HG02852 (cell line): ENCODE measurements around the gene EEIG1.

ENCODE experiments used
- ATAC-seq: cut with Tn5 transposase; IDR thresholded peaks from one replicate; pipeline ENCODE4 v1.9.1; 2021; ENCODE audit warnings: mild to moderate bottlenecking, moderate library complexity; ENCODE audit not compliant: unreplicated experiment

Gene EEIG1

DNA sequence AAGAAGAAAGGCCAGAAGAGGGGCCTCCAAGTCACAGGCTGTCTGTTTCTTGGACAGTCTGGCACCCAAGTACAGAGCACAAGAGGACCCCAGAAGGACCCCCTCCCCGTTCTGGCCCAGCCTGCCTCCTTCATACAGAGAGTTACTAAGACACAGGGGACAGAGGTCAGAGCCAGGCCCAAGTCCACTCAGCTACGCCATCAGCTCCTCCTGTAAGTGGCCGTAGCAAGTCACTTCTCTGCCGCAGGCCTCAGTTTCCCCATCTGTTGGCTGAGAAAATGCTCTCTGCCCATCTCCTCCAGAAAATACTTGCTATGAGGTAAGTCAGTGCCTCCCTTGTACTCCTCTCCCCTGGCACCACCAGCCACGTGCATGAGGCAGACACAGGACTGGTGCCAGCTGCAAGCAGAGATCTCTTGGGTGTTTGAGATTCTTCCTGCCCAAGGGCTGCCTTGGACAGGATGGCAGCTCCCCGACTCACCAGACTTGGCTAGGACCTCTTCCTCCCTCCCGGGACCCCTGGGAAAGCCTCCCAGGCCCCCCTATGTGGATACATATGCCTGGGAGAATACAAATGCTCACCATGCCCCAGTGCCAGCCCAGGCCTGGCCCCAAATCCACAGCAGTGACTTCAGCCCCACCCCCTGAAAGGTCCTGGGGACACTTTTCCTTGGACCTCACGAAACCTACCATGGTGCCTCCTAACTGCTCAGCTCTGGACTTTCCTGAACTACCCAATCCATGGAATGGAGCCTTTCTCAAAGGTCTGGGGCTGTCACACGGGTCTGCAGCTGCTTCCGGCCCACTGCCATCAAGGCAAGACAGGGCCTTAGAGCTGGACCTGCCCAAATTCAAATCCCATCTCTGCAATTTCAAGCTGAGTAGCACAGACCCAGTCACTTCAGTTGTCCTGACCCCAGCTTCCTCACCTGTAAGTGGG lies 5.1 kb downstream of the EEIG1 start:
- no peak for ATAC-seq

GRCh38 chr9:127974769-127975261 lies 6.0 kb downstream of the EEIG1 start:
- no peak for ATAC-seq

DNA sequence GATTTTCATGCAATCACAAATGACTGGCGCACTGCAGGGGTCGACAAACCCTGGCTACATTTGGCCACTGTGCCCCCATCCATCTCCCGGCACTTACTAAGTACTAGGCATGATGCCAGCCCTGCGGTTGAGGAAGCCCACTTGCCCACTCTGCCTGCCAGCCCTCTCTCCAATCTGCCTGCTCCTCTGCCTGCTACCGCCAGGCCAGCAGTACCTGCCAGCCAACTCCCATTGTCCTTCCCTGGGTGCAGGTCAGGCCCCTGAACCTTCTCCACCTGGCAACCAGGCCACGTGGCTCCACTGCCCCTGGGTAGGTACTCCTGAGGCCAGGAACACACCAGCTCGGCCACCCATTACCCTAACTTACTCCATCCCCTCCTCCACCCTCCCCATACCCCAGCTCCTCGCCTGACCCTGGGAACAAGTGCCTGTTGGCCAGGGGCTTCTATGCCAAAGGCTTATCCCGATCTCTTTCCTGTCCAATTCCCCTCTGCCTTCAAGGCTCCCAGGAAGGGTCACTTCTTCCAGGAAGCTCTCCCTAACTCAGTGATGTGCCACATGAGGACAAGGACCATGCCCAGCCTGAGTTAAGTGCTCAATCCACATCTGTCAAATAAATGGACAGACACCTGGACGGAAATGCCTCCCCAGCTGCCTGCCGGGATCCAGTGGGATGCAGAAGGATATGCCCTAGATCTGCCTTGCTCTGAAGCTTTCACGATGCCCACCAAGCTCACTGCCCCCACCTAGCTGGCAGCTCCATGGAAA lies 6.6 kb downstream of the EEIG1 start:
- ATAC-seq, result no peak

DNA sequence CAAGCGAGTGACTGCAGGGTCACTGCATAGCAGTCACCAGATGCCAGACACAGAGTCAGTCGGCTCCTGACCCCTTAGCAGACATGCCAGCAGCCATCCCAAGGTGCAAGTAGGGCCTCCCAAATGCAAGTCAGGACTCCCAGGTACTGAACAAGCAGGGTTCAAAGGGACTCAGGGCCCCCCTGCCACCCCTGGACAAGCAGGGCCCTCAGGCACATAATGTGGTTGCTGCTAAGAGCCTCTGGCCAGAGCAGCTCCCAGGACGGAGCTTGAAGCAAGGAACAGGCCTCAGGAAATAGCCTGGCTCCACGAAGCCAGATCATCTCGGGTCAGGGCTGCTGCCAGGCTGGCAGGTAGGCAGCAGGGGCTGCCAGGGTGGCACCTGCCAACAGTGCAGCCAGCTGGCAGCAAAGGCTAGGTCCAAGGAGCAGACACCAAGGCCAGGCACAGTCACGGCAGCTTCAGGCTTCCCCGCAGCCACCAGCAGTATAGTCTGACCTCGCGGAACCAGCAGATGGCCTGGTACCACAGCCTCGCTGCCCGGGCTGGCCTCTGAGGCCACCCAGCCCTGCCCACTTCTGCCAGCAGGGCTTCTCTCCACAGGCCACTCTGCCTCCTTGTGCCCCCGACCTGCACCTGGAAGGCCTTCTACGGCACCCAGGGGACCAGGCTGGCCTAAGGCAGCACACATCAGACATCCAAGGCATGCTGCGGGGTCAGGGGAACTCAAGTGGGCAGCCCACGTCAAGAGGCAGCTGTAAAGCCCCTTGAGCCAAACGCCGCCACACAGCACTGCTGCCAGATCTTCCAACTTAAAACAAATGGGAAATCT lies 7.4 kb downstream of the EEIG1 start:
- ATAC-seq, result no peak

GRCh38 chr9:127972236-127972871 lies 8.4 kb downstream of the EEIG1 start:
- ATAC-seq, result no peak

DNA sequence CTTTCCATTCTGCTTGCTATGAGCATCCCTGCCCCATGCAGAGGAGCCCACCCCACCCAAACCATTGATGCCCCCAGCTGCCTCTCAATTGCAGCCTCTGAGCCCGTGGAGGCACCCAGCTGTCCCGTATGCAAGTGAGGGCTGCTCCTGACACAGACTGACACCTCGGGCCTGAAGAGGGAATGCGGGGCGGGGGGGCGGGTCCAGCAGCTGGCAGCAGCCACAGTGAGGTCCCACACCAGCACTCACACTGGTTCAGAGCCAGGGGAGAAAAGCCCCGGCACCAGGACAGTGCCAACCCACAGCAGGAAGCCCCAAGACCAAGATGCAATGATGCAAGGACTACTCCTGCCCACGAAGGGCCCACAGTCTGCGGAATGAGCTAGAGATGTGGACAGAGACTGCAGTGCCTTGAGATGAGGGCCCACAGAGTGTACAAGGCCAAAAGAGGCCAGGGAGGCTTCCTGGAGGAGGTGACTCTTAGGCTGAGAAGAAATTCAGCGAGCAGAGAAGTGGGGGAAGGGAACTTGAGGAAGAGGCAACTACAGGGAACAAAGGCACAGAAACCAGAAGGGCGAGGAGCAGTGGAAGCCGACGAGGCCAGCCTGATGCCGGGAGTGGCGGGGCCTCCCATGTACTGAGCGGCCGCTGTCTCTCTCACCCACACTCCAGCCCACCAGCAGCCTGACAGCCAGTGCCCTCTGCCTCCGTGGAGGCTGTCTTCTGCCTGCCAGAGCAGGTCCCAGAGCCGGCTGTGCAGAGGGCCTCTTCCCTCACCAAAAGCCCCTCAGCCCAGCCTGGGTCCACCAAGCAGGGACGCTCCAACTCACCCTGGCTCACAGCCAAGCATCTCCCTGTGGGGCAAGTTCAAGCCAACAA lies 9.2 kb downstream of the EEIG1 start:
- ATAC-seq, result no peak

GRCh38 chr9:127970401-127971313 lies 10.1 kb downstream of the EEIG1 start:
- peak; percentile 83 for ATAC-seq

- no peak for ATAC-seq
These were observed 11.9 kb downstream of the EEIG1 start for GRCh38 chr9:127968700-127969383.

- ATAC-seq, result no peak
These were observed 12.7 kb downstream of the EEIG1 start for GRCh38 chr9:127968042-127968441.

DNA sequence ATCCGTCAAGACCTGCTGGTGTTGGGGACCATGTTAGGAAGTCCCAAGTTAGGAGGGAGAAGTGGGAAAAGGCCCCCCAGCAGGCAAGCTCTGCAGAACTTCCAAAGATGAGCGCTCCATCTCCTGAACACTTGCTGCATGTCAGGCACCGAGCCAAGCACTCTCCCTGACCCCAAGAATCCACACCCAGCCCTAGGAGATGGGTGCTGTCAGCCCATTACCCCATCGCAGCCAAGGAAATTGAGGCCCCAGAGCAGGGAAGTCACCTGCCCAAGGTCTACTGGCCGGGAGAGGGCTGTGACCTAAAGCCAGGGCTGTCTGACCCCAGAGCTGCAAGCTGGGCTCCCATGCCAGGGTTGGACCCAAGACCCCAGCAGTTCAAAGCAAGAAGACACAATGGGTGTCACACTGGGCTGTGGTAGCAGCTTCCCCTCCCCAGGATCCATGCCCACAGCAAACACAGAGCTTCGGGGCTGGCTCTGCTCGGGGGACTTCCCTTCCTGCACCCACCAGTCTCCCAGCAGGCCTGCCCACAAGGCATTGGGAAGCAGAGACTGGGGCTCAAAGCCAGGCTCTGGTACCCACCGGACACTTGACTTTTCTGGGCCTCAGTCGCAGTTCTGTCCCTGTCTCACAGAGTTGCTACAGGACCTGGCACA lies 13.5 kb downstream of the EEIG1 start:
- no peak for ATAC-seq

DNA sequence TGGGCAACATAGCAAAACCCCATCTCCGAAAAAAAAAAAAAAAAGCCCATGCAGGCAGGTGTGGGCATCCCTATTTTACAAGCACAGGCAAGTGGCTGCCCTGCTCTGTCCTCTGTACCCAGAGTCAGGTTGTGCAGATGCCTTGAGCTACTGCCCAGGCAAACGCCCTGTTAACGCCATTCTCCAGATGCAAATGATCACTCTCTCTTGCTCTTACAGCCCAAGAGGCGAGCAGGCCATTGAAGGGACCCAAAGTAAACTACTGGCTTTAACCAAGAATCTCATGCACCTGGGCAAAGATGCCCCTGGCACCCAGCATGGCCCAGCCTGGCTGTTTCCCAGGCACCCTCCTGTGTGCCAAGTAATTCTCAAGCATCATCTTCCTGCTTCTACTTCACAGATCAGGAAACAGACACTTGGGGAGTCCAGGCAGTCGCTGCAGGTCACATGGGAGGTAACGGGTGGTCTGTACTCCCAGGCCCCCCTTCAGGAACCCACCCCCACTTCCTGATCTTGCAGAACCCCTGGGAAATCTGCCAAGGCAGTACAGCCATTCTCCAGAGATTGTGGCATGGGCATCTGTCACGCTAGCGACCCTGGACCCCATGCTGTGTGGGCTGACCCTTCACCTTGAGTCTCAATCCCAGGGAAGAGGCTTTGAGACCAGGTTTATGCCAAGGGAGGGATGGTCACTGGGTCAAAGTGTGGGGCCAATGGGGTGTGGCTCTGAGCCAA lies 14.2 kb downstream of the EEIG1 start:
- no peak for ATAC-seq

- no peak for ATAC-seq
These were observed 14.8 kb downstream of the EEIG1 start for GRCh38 chr9:127965953-127966352.

DNA sequence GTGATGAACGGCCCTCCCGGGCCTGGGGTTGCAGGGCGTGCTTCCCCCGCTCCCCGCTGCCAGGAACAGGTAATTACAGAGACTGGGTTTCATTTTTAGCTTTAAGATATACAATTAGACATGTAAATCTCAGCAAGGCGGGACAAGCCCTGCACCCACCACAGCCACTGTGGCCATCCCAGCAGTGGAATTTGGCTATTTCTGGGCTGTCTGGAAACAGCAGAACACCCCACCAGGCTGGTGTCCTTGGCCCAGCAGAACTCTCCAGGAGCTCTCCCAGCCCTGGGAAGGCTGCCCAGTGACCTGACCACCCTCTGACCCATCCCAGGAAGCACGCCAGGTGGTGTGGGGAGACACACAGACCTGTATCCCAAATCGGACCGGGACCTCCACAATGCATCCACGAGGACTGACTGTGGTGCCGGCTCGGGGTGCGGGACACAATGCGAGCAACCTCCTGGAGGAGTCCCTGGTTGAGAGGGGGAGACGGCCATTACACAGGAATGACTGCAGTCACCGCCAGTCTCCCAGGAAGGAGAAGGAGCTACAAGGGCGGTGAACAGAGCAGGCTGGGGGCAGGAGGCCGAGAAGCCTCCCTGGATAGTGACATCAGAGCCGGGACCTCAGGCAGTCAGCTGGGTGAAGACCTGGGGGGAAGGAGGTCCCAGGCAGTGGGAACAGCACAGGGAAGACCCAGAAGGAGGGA lies 17.3 kb downstream of the EEIG1 start:
- no peak for ATAC-seq

GRCh38 chr9:127963041-127963358 lies 17.8 kb downstream of the EEIG1 start:
- no peak for ATAC-seq

- no peak for ATAC-seq
These were observed 18.5 kb downstream of the EEIG1 start for GRCh38 chr9:127962278-127962677.

DNA sequence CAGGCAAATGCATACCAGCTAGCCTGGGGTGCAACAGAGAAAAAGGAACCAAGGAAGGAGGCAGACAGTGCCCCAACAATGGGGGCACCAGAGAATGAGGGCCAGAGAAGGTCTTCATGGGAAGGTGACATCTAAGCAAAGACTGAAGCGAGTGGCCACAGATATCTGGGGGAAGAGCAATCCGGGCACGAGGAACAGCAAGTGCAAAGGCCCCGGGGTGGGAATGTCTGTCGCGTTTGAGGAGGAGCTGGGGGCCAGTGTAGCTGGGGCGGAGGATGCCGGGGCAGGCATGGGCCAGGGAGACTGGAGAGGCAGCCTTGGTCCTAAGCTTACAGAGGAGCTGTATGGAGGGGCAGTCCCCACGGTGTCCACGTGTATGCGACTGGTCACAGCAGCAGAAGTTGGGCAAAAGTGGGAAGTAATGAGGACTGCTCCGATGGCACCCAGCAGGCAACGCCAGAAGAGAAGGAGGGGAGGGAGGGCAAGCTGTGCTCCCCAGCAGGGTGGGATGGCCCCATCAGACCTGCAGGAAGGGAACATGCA lies 19.1 kb downstream of the EEIG1 start:
- ATAC-seq, result no peak
